GM04503 (cell line): ENCODE results near the gene ZBED1.
A peak's percentile ranks its signal among the peaks of the same experiment; 100 is the strongest.
"Not testable (repeated sequence)": the region's sequence is repeated elsewhere in the genome, so short reads cannot be mapped to it uniquely, and the experiment has no call there.

Source experiments
- DNase-seq: peaks from one replicate; pipeline ENCODE4 v3.0.0-alpha.2; 2012; ENCODE audit warnings: low read depth

ZBED1 gene

GRCh38 chrX:2497961-2498780, 2.6 kb downstream of the ZBED1 start:
- no peak for DNase-seq

DNA sequence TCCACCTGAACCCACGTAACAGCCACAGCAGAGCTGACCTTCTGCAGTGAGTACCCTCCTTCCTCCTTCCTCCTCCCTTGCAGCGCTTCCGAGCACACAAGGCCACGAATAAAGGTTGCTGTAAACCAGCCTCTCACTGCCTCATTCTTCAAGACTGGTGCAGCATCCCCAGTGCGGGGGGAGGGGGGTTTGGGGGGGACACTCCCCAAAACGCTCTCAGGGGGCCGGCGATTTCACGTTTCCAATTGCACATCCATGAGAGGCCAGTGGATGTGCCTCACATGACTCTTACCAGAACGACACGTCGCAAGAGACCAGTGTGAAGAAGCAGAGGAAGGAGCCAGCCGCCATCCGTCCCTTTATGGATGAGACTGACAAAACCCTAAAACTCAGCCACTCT, 5.2 kb downstream of the ZBED1 start:
- no peak for DNase-seq

DNA sequence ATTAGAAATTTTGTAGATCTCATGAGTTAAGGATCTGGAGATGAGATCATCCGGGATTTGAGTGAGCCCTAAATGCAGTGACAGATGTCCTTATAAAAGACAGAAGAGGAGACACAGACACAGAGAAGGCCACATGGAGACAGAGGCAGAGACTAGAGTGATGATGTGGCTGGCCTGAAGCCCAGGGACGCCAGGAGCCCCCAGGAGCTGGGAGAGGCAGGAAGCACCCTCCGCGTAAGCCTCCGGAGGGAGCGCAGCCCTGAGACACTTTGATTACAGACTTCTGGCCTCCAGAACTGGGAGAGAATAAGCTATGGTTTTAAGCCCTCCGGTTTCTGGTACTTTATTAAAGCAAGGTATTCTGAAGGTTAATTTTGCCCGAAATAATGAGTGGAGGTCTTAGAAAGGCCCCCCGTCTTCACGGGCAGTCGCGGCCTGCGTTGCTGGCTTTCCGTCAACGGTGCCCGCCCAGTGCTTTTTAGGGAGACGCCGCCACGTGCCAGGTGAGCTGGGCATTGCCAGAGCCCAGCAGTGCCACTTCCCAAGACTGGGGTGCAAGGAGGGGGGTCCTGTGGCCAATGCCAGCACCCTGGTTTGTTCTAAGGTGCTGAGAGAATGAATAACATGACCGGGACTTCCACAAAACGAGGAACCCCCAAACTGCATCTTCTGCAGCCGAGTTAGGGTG, 8.1 kb downstream of the ZBED1 start:
- no peak for DNase-seq

DNA sequence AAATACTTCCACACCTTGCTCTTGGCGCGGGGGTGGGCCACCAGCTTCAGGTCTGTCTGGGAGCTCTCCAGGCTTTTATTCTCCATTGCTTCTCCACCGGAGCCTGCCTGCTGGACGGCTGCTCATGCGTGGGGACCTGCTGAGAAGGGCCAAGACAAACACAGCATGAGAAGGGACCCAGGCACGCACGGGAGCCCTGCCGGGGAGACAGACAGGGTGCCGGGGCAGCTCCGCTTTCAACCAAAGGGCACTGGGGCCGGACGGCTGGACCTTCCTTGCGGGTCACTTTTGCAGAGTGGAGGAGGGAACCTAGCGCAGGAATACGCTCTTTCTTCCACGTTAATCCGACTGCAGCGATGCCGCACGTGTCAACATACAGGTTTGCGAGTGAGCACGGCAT, 10.1 kb downstream of the ZBED1 start:
- DNase-seq, result no peak

GRCh38 chrX:2489446-2490445, 11.0 kb downstream of the ZBED1 start:
- no peak for DNase-seq

DNA sequence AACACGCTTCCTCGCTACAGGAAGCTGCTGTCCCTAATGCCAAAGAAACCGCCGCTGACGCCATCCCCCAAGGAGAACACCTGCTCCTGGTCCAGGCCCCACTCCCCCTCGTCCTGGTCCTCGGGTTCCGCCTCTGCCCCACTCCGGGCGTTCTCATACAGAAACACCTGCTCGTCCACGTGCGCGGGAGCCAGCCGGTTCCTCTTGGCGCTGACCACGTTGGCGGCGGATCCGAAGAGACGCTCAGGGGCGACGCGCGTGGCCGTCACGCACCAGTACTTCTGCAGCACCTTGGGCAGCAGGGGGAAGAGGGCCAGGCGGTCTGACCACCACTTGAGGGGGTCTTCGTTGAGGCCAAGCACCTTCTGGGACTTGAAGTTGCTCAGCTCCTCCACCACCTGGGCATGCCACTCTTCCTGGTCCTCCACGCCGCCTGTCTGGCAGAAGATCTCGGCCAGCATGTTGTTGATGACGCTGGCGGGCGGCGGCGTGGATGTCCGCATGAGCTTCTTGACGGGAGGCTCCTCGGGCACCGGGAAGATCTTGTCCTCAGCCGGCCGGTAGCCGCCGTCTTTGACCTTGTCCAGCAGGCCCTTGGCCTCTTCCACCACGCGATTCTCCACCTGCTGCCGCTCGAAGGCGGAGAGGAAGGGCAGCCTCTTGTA, 12.0 kb downstream of the ZBED1 start:
- no peak for DNase-seq

GRCh38 chrX:2487366-2487765, 13.4 kb downstream of the ZBED1 start:
- DNase-seq, result no peak

DNA sequence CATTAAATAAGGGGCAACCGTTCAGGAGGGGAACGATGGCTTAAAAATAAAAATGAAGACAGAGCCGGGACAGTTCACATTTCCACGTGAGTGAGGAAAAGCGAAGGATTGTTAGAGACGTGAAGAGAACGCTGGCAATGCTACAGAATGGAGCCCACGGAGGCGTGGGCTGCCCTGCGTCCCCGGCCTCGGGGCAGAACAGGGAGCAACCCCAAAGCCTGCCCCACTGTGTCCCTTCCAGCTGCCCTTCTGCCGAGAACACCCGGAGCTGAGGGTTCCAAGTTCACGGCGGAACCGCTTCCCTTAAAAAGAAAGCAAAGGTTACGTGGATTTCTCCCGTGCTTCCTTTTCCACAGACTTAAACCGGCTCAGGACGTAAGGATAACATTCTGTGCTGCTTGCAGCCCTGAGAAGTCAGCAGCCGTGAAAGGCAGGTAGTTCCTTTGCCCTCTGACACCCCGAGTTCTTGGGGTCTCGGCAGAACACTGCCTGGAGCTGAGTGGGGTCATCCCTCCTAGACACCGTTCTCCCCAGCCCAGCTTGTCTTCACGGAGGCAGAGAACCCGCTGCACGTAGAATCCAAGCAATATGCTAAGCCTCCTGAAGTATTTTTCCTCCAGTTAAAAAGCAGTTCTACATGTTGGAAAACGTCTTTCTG, 14.2 kb downstream of the ZBED1 start:
- no peak for DNase-seq

- DNase-seq, result no peak
Measured at GRCh38 chrX:2485789-2486345, 14.9 kb downstream of the ZBED1 start.

DNA sequence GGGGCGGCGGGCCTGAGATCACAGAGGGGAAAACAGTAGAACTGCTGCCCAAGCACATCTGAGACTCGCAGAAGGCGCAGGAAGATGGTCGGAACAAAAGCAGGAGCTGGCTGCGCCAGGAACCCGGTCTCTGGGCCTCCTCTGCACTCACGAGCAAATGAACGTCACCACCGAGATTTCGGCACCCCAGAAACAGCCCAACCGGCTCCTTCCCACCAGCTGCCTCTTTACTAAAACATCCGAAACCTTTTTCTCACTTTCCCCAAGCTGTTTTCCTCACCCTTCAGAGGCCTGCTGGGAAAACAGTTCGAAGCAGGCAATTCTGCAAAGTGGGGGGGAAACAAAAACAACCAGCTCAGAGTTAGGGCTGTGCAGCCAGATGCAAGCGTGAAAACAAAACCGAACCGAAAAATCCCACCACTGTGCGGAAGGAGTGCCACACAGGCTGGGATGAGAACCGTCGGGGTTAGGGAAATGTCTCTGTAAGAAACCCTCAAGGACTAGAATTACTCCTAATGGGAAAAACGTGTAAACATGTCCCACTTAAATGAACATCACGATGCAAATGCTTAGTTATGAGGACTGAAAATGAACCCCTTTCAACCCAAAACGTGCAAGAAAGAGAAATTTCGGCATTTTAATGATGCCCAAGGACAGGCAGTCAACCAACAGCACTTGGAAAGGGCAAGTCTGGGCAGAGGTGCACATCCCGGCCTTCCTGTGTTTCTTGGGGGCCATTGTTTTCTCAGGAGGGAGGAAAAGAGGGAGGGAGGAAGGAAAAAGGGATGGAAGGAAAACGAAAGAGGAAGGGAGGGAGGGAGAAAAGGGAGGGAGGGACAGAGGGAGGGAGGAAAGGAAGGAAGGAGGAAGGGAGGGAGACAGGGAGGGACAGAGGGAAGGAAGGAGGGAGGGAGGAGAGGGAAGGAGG, 15.8 kb downstream of the ZBED1 start:
- peak; percentile 11 for DNase-seq

DNA sequence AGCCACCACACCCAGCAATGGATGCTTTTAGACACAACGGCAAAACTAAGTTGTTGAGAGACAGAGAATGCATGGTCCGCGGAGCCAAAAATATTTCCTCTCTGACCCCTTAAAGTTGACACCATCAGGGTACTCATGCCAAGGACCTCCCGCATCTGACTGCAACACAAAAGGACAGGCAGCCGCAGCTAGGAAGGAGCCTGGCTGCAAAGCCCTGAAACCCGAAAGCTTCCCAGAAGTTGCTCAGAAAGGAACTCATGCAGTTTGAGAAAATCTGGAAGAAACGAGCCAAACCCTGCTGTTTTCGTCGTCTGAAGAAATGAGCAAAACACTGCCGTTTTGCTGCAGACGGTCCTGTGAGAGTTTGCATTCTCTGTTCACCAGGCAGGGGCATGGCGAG, 16.5 kb downstream of the ZBED1 start:
- DNase-seq, result no peak

- no peak for DNase-seq
Measured at GRCh38 chrX:2483398-2484060, 17.2 kb downstream of the ZBED1 start.

DNA sequence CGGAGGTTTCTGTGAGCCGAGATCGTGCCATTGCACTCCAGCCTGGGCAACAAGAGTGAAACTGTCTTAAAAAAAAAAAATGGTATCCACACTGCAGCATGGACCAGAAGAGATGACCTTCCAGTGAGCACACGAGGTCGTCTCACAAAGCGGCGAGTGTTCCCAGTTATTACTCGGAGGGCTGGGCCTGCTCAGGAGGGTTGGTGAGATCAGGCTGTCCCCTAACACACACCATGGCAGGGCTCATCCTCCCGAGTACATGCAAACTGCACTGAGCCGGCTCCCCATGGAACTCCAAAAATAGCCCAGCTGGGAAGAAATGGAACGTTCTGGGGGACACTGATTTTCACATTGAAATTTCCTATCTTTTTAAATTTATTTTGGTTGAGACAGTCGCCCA, 19.2 kb downstream of the ZBED1 start:
- not testable (repeated sequence) for DNase-seq

- not testable (repeated sequence) for DNase-seq
Measured at GRCh38 chrX:2479982-2480381, 20.8 kb downstream of the ZBED1 start.

GRCh38 chrX:2479420-2479780, 21.4 kb downstream of the ZBED1 start:
- no peak for DNase-seq

DNA sequence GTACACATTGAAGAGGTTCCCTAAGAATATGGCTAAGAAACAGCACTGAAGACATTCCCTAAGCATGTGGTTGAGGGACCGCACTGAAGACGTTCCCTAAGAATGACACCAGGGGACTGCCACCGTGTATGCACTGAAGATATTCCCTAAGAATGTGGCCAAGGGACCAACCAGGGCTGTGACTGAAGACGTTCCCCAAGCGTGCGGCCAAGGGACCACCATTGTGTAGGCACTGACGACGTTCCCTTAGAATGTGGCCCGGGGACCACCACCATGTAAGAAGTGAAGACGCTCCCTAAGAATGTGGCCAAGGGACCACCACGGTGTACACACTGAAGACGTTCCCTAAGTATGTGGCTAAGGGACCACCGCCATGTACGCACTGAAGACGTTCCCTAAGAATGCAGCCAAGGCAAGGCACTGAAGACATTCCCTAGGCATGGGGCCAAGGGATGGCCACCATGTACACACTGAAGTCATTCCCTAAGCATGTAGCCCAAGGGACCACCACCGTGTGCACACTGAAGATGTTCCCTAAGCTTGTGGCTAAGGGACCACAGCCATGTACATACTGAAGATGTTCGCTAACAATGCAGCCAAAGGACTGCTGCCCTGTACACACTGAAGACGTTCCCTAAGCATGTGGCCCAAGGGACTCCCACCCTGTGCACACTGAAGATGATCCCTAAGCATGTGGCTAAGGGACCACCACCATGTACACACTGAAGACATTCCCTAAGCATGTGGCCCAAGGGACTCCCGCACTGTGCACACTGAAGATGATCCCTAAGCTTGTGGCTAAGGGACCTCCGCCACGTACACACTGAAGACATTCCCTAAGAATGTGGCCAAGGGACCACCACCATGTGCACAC, 22.0 kb downstream of the ZBED1 start:
- DNase-seq, result no peak

DNA sequence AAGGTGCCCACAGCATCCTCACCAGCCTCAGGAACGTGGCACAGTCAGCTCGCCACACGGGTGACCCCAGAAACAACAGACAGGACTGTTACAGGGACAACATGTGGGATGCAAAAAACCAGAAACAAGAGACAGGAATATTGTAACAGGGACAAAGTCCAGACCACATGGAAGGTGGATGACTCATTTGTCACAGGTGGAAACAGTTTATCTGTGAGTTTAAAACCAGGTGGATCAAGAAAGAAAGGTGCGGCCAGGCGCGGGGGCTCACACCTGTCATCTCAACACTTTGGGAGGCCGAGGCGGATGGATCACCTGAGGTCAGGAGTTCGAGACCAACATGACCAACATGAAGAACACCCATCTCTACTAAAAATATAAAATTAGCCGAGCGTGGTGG, 23.5 kb downstream of the ZBED1 start:
- DNase-seq, result not testable (repeated sequence)

DNA sequence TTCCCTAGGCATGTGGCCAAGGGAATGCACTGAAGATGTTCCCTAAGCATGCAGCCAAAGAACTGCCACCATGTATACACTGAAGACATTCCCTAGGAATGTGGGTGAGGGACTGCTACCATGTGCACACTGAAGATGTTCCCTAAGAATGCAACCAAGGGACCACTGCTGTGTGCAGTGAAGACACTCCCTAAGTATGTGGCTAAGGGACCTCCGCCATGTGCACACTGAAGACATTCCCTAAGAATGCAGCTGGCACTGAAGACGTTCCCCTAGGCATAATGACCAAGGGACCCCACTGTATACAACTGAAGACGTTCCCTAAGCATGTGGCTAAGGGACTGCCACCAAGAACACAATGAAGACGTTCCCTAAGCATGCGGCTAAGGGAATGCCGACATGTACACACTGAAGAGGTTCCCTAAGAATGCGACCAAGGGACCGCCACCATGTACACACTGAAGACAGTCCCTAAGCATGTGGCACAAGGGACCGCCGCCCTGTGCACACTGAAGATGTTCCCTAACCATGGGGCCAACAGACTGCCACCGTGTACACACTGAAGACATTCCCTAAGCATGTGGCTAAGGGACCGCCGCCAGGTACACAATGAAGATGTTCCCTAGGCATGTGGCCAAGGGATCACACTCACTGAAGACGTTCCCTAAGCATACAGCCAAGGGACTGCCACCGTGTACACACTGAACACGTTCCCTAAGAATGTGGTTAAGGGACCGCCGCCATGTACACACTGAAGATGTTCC, 25.6 kb downstream of the ZBED1 start:
- DNase-seq, result no peak
